H1 (cell line): ENCODE measurements around the gene KDM6A. TPM values are rescaled to one million over a fixed set of nuclear protein-coding genes. Genes with fewer than 3 reads are reported as not detected.

Experiments
- ASH2L ChIP-seq: fragments of 200-600, 300-600 bp; sonication (generic); IDR thresholded peaks from one replicate; pipeline ENCODE4 v1.7.1; 2017; ENCODE audit warnings: low read length
- CHD7 ChIP-seq: fragments of 300-600 bp; sonication (generic); IDR thresholded peaks from 2 replicates; pipeline ENCODE4 v1.7.1; 2012; ENCODE audit warnings: low read length, moderate library complexity, mild to moderate bottlenecking, inconsistent platforms; ENCODE audit not compliant: insufficient replicate concordance
- MAX ChIP-seq: IDR thresholded peaks from 2 replicates; pipeline ENCODE4 v1.6.1; 2012; ENCODE audit warnings: inconsistent platforms
- polyA plus RNA-seq, 7 experiments: library from polyadenylated mRNA; depleted of rRNA in 3 of 7; stranded (reverse) in 5 of 7; unstranded in 2 of 7; fragments of >200 nt in 5 of 7; fragments of 200-250 nt in 2 of 7; gene quantifications; 1 replicate in 5 of 7; 2 replicates in 1 of 7; 4 replicates in 1 of 7; pipeline versions ENCODE4 v1.2.1 to v1.2.3, GENCODE V29; 2011 to 2013; ENCODE audit warnings: missing spikeins in 2 of 7, mixed read lengths in 2 of 7
- total RNA-seq: library from RNA; stranded (reverse); fragmentation: NEBNext Ultra II Directional; extraction: Animal tissue kit (Norgen Biotek cat#: 25700); gene quantifications from 2 replicates; pipeline ENCODE4 v1.2.1, GENCODE V29; 2021

The KDM6A gene
- total and polyA plus RNA-seq, 2 of the 8 experiments (the other 6 are each of a cell fraction or from before 2014, with no cell fraction given): 43.5 to 58.4 TPM

GRCh38 chrX:44915361-44915868 lies 42.4 kb downstream of the KDM6A start (continued):
- TF ChIP-seq CHD7 (no peak), MAX (no peak), ASH2L (no peak)
